GM12892 (cell line): Measurements from ENCODE around the gene UFD1.

Source experiments
- POLR2A ChIP-seq: IDR thresholded peaks from 2 replicates; pipeline ENCODE4 v1.6.1; 2011; ENCODE audit warnings: low read depth, low read length, control low read depth
- POLR2AphosphoS5 ChIP-seq: IDR thresholded peaks from 2 replicates; pipeline ENCODE4 v1.6.1; 2011; ENCODE audit warnings: low read depth, low read length, control low read depth

GRCh38 chr22:19488285-19488684 is 9.3 kb upstream of the UFD1 start:
- TF ChIP-seq POLR2AphosphoS5 (no peak), POLR2A (no peak)
